HG03139 (cell line): ENCODE measurements around the gene UBR1.
"Not testable (repeated sequence)": the region's sequence is repeated elsewhere in the genome, so short reads cannot be mapped to it uniquely, and the experiment has no call there.

Experiments
- ATAC-seq: cut with Tn5 transposase; IDR thresholded peaks from one replicate; pipeline ENCODE4 v1.9.1; 2021; ENCODE audit not compliant: unreplicated experiment

UBR1 gene

GRCh38 chr15:43067717-43068461 lies 37.9 kb downstream of the UBR1 start:
- no peak for ATAC-seq

GRCh38 chr15:43056696-43057095 lies 49.1 kb downstream of the UBR1 start:
- ATAC-seq: no peak

- ATAC-seq: no peak
Measured at GRCh38 chr15:43052860-43053259, 53.0 kb downstream of the UBR1 start.

- ATAC-seq: no peak
Measured at GRCh38 chr15:43048935-43049334, 56.9 kb downstream of the UBR1 start.

- no peak for ATAC-seq
Measured at GRCh38 chr15:43046484-43046883, 59.4 kb downstream of the UBR1 start.

- ATAC-seq: no peak
Measured at GRCh38 chr15:43042885-43043284, 63.0 kb downstream of the UBR1 start.

- ATAC-seq: not testable (repeated sequence)
Measured at GRCh38 chr15:43041085-43041484, 64.8 kb downstream of the UBR1 start.

GRCh38 chr15:43035240-43035639 lies 70.6 kb downstream of the UBR1 start:
- not testable (repeated sequence) for ATAC-seq

- ATAC-seq: no peak
Measured at GRCh38 chr15:43029476-43029875, 76.4 kb downstream of the UBR1 start.

GRCh38 chr15:43025150-43025549 lies 80.7 kb downstream of the UBR1 start:
- no peak for ATAC-seq

- ATAC-seq: not testable (repeated sequence)
Measured at GRCh38 chr15:43014671-43015070, 91.2 kb downstream of the UBR1 start.

- no peak for ATAC-seq
Measured at GRCh38 chr15:43009206-43009605, 96.6 kb downstream of the UBR1 start.

GRCh38 chr15:43008150-43008549 lies 97.7 kb downstream of the UBR1 start:
- ATAC-seq: no peak

- ATAC-seq: no peak
Measured at GRCh38 chr15:43007551-43007950, 98.3 kb downstream of the UBR1 start.

- ATAC-seq: no peak
Measured at GRCh38 chr15:43006991-43007390, 98.8 kb downstream of the UBR1 start.

GRCh38 chr15:43004886-43005595 lies 100.8 kb downstream of the UBR1 start:
- not testable (repeated sequence) for ATAC-seq

- ATAC-seq: no peak
Measured at GRCh38 chr15:42999201-42999779, 106.5 kb downstream of the UBR1 start.

- ATAC-seq: no peak
Measured at GRCh38 chr15:42996871-42997270, 109.0 kb downstream of the UBR1 start.

GRCh38 chr15:42994546-42994945 lies 111.3 kb downstream of the UBR1 start:
- ATAC-seq: no peak

- no peak for ATAC-seq
Measured at GRCh38 chr15:42992626-42993025, 113.2 kb downstream of the UBR1 start.

GRCh38 chr15:42986693-42987342 lies 119.0 kb downstream of the UBR1 start:
- no peak for ATAC-seq
